Erythroblast (primary cell): ENCODE results near the gene DAW1.

Experiments
- GATA1 ChIP-seq: IDR thresholded peaks from 2 replicates; pipeline ENCODE4 v1.6.1; 2011; ENCODE audit warnings: low read depth, mild to moderate bottlenecking, control low read depth, low read length, moderate library complexity
- POLR2A ChIP-seq: IDR thresholded peaks from 2 replicates; pipeline ENCODE4 v1.6.1; 2011; ENCODE audit warnings: mild to moderate bottlenecking, low read length

DNA sequence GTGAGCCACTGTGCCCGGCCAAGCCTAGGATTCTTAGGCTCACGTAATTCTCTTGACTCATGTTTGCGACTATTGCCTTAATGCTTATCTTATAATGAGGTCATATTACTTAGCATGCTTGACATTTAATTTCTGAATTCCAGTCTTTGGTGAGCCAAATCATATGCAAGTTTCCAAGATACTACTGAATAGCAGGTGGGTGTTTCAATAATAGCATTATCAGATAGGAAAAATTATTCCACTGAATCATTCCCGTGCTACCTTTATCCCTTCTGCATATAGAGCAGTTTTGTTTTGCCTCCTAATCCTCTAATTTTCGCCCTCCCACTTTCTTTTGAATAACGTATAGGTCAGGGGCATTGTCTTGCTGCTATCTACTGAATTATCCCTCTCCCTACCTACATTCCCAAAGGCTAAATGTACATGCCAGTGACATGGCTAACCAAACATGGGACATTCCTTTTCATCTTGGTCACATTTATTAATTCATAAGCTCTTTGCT is 4.9 kb downstream of the DAW1 start:
- TF ChIP-seq POLR2A (no peak), GATA1 (no peak)
